Measurements from ENCODE around the gene NRBP1.

NRBP1 gene

GRCh38 chr2:27464443-27464842 lies 36.0 kb downstream of the NRBP1 start:
- peaks cover 14 to 48% of the 10 kb centered on the region in 2 experiments for H3K36me3 ChIP-seq (ENCODE audit: control insufficient read depth in 1 of 2, insufficient read depth in 2 of 2, low read depth in 1 of 2, low read length in 2 of 2)
- H3K18ac ChIP-seq (ENCODE audit: low read depth in 1 of 2, low read length in 2 of 2): no peak overlapping the region
- H3K9ac ChIP-seq (ENCODE audit: low read length): no peak overlapping the region
- no peak for DNase-seq
- no peaks in the 10 kb centered on the region for H3K9me3 ChIP-seq (ENCODE audit: control insufficient read depth, low read length)
- H3K4me2 ChIP-seq (ENCODE audit: low read length, poor library complexity, severe bottlenecking): no peak overlapping the region
- H3K4ac ChIP-seq (ENCODE audit: low read depth in 1 of 2, low read length in 2 of 2): no peak overlapping the region
- no peak overlapping the region for H3K4me3 ChIP-seq (ENCODE audit: insufficient read depth in 1 of 2, low read depth in 1 of 2, low read length in 2 of 2)
- no peak overlapping the region for H2AFZ ChIP-seq (ENCODE audit: low read depth, low read length)
- no peak overlapping the region for H2AK5ac ChIP-seq (ENCODE audit: low read length, severe bottlenecking)
- no peak overlapping the region for H4K91ac ChIP-seq (ENCODE audit: low read length)
- H2BK120ac ChIP-seq (ENCODE audit: low read depth, low read length): no peak overlapping the region
- H4K8ac ChIP-seq (ENCODE audit: low read length): no peak overlapping the region
- H3K23ac ChIP-seq (ENCODE audit: low read length in 2 of 2): no peak overlapping the region
- no peaks in the 10 kb centered on the region for H3K79me1 ChIP-seq (replicated peaks; ENCODE audit: low read length, poor library complexity, severe bottlenecking)
- no peaks in the 10 kb centered on the region for H3K27me3 ChIP-seq (ENCODE audit: control insufficient read depth in 1 of 2, insufficient read depth in 1 of 2, low read length in 2 of 2)
- no peak overlapping the region for H2BK5ac ChIP-seq (ENCODE audit: low read depth, low read length, poor library complexity, severe bottlenecking)
- peaks cover 3% of the 10 kb centered on the region for H3K4me1 ChIP-seq (ENCODE audit: control insufficient read depth, insufficient read depth, low read depth, low read length)
- H3K27ac ChIP-seq (ENCODE audit: low read length, poor library complexity, severe bottlenecking): no peak overlapping the region
- no peak overlapping the region for H3K14ac ChIP-seq (ENCODE audit: low read length in 2 of 2)
- H2BK15ac ChIP-seq (ENCODE audit: low read depth, poor library complexity, severe bottlenecking): no peak overlapping the region
- WGBS: 100% methylated on average over 7 of the region's 7 CpGs
- no peak overlapping the region for H2BK12ac ChIP-seq (ENCODE audit: low read length in 2 of 2)

GRCh38 chr2:27471961-27472360 lies 43.5 kb downstream of the NRBP1 start:
- Histone ChIP-seq H2BK5ac (ENCODE audit: low read depth, low read length, poor library complexity, severe bottlenecking) (no peak overlapping the region), H2BK12ac (ENCODE audit: low read length in 2 of 2) (no peak overlapping the region), H3K27me3 (ENCODE audit: control insufficient read depth in 1 of 2, insufficient read depth in 1 of 2, low read length in 2 of 2) (no peaks in the 10 kb centered on the region), H3K9ac (ENCODE audit: low read length) (no peak overlapping the region), H3K79me1 (replicated peaks; ENCODE audit: low read length, poor library complexity, severe bottlenecking) (no peaks in the 10 kb centered on the region), H3K4me3 (ENCODE audit: insufficient read depth in 1 of 2, low read depth in 1 of 2, low read length in 2 of 2) (no peak overlapping the region), H3K4me1 (ENCODE audit: control insufficient read depth, insufficient read depth, low read depth, low read length) (no peaks in the 10 kb centered on the region), H3K18ac (ENCODE audit: low read depth in 1 of 2, low read length in 2 of 2) (no peak overlapping the region), H4K8ac (ENCODE audit: low read length) (no peak overlapping the region), H4K91ac (ENCODE audit: low read length) (no peak overlapping the region), H3K4me2 (ENCODE audit: low read length, poor library complexity, severe bottlenecking) (no peak overlapping the region), H3K4ac (ENCODE audit: low read depth in 1 of 2, low read length in 2 of 2) (no peak overlapping the region), H2BK120ac (ENCODE audit: low read depth, low read length) (no peak overlapping the region), H3K23ac (ENCODE audit: low read length in 2 of 2) (no peak overlapping the region), H2AK5ac (ENCODE audit: low read length, severe bottlenecking) (no peak overlapping the region), H3K14ac (ENCODE audit: low read length in 2 of 2) (no peak overlapping the region), H3K9me3 (ENCODE audit: control insufficient read depth, low read length) (no peaks in the 10 kb centered on the region), H2BK15ac (ENCODE audit: low read depth, poor library complexity, severe bottlenecking) (no peak overlapping the region), H3K36me3 (ENCODE audit: control insufficient read depth in 1 of 2, insufficient read depth in 2 of 2, low read depth in 1 of 2, low read length in 2 of 2) (peaks cover 15 to 58% of the 10 kb centered on the region in 2 experiments), H2AFZ (ENCODE audit: low read depth, low read length) (no peak overlapping the region), H3K27ac (ENCODE audit: low read length, poor library complexity, severe bottlenecking) (no peak overlapping the region)
- WGBS: 92% methylated on average over 4 of the region's 5 CpGs
- DNase-seq: no peak

- H3K23ac ChIP-seq (ENCODE audit: low read length in 2 of 2): no peak overlapping the region
- H2AFZ ChIP-seq (ENCODE audit: low read depth, low read length): no peak overlapping the region
- H3K27ac ChIP-seq (ENCODE audit: low read length, poor library complexity, severe bottlenecking): no peak overlapping the region
- no peak overlapping the region for H3K4me2 ChIP-seq (ENCODE audit: low read length, poor library complexity, severe bottlenecking)
- no peak overlapping the region for H4K8ac ChIP-seq (ENCODE audit: low read length)
- H3K4me3 ChIP-seq (ENCODE audit: insufficient read depth in 1 of 2, low read depth in 1 of 2, low read length in 2 of 2): no peak overlapping the region
- peaks cover 25% of the 10 kb centered on the region for H3K79me1 ChIP-seq (replicated peaks; ENCODE audit: low read length, poor library complexity, severe bottlenecking)
- H4K91ac ChIP-seq (ENCODE audit: low read length): no peak overlapping the region
- H3K36me3 ChIP-seq (ENCODE audit: control insufficient read depth in 1 of 2, insufficient read depth in 2 of 2, low read depth in 1 of 2, low read length in 2 of 2): peaks cover 13 to 44% of the 10 kb centered on the region in 2 experiments
- H2BK12ac ChIP-seq (ENCODE audit: low read length in 2 of 2): no peak overlapping the region
- no peak overlapping the region for H3K14ac ChIP-seq (ENCODE audit: low read length in 2 of 2)
- DNase-seq: no peak
- H2BK5ac ChIP-seq (ENCODE audit: low read depth, low read length, poor library complexity, severe bottlenecking): no peak overlapping the region
- 97% methylated on average over 1 of the region's 3 CpGs for WGBS
- H2AK5ac ChIP-seq (ENCODE audit: low read length, severe bottlenecking): no peak overlapping the region
- H3K4me1 ChIP-seq (ENCODE audit: control insufficient read depth, insufficient read depth, low read depth, low read length): peaks cover 6% of the 10 kb centered on the region
- H3K27me3 ChIP-seq (ENCODE audit: control insufficient read depth in 1 of 2, insufficient read depth in 1 of 2, low read length in 2 of 2): no peaks in the 10 kb centered on the region
- no peak overlapping the region for H2BK120ac ChIP-seq (ENCODE audit: low read depth, low read length)
- no peak overlapping the region for H3K4ac ChIP-seq (ENCODE audit: low read depth in 1 of 2, low read length in 2 of 2)
- no peak overlapping the region for H2BK15ac ChIP-seq (ENCODE audit: low read depth, poor library complexity, severe bottlenecking)
- no peaks in the 10 kb centered on the region for H3K9me3 ChIP-seq (ENCODE audit: control insufficient read depth, low read length)
- no peak overlapping the region for H3K9ac ChIP-seq (ENCODE audit: low read length)
- no peak overlapping the region for H3K18ac ChIP-seq (ENCODE audit: low read depth in 1 of 2, low read length in 2 of 2)
These were observed 57.1 kb downstream of the NRBP1 start for GRCh38 chr2:27485496-27485895.

GRCh38 chr2:27489118-27489497 lies 60.7 kb downstream of the NRBP1 start:
- no peak overlapping the region for H2BK5ac ChIP-seq (ENCODE audit: low read depth, low read length, poor library complexity, severe bottlenecking)
- peaks cover 9% of the 10 kb centered on the region for H3K4me1 ChIP-seq (ENCODE audit: control insufficient read depth, insufficient read depth, low read depth, low read length)
- H2AK5ac ChIP-seq (ENCODE audit: low read length, severe bottlenecking): no peak overlapping the region
- H3K4me2 ChIP-seq (ENCODE audit: low read length, poor library complexity, severe bottlenecking): peak overlapping the region; percentile 97
- H3K4me3 ChIP-seq (ENCODE audit: insufficient read depth in 1 of 2, low read depth in 1 of 2, low read length in 2 of 2): peak overlapping the region; percentile 81 to 94
- peak overlapping the region; percentile 64 to 79 for H3K18ac ChIP-seq (ENCODE audit: low read depth in 1 of 2, low read length in 2 of 2)
- H3K14ac ChIP-seq (ENCODE audit: low read length in 2 of 2): peak overlapping the region in 1 of 2 experiments; percentile 73
- no peaks in the 10 kb centered on the region for H3K27me3 ChIP-seq (ENCODE audit: control insufficient read depth in 1 of 2, insufficient read depth in 1 of 2, low read length in 2 of 2)
- peak; percentile 51 for DNase-seq
- H2BK120ac ChIP-seq (ENCODE audit: low read depth, low read length): no peak overlapping the region
- no peak overlapping the region for H3K27ac ChIP-seq (ENCODE audit: low read length, poor library complexity, severe bottlenecking)
- H4K8ac ChIP-seq (ENCODE audit: low read length): peak overlapping the region; percentile 66
- 11% methylated on average over 9 of the region's 11 CpGs for WGBS
- peaks cover 25% of the 10 kb centered on the region for H3K79me1 ChIP-seq (replicated peaks; ENCODE audit: low read length, poor library complexity, severe bottlenecking)
- H4K91ac ChIP-seq (ENCODE audit: low read length): peak overlapping the region; percentile 62
- peak overlapping the region; percentile 86 for H3K9ac ChIP-seq (ENCODE audit: low read length)
- no peak overlapping the region for H3K23ac ChIP-seq (ENCODE audit: low read length in 2 of 2)
- no peak overlapping the region for H2BK12ac ChIP-seq (ENCODE audit: low read length in 2 of 2)
- no peaks in the 10 kb centered on the region for H3K9me3 ChIP-seq (ENCODE audit: control insufficient read depth, low read length)
- no peak overlapping the region for H3K4ac ChIP-seq (ENCODE audit: low read depth in 1 of 2, low read length in 2 of 2)
- no peak overlapping the region for H2BK15ac ChIP-seq (ENCODE audit: low read depth, poor library complexity, severe bottlenecking)
- H2AFZ ChIP-seq (ENCODE audit: low read depth, low read length): peak overlapping the region; percentile 91
- H3K36me3 ChIP-seq (ENCODE audit: control insufficient read depth in 1 of 2, insufficient read depth in 2 of 2, low read depth in 1 of 2, low read length in 2 of 2): peaks cover 6 to 35% of the 10 kb centered on the region in 2 experiments

Measured in mesenchymal stem cell (in vitro differentiated cells and primary cell).